RWPE2 (cell line): Measurements from ENCODE around the gene ADGRG6.

Experiments
- ATAC-seq: fragments of 200-7000 bp; cut with Tn5 transposase; 3 replicates; pipeline ENCODE4 v1.9.1; 2021; ENCODE audit warnings: low read depth
- DNase-seq: peaks from one replicate; pipeline ENCODE4 v3.0.0-alpha.2; 2020; ENCODE audit warnings: low spot score
- H3K27ac ChIP-seq: fragments of 450-650 bp; 2 replicates; pipeline ENCODE4 v1.5.1; 2017; ENCODE audit warnings: mild to moderate bottlenecking; ENCODE audit not compliant: poor library complexity, severe bottlenecking
- H3K27me3 ChIP-seq: fragments of 250-450 bp; sonication (Bioruptor Pico); 2 replicates; pipeline ENCODE4 v1.5.1; 2021; ENCODE audit warnings: mild to moderate bottlenecking, moderate library complexity; ENCODE audit not compliant: insufficient read depth, poor library complexity, severe bottlenecking
- H3K36me3 ChIP-seq: fragments of 250-450 bp; sonication (Bioruptor Pico); 2 replicates; pipeline ENCODE4 v1.5.1; 2020; ENCODE audit warnings: low read depth, mild to moderate bottlenecking, moderate library complexity
- H3K4me1 ChIP-seq: fragments of 250-450 bp; sonication (Bioruptor Pico); 2 replicates; pipeline ENCODE4 v1.5.1; 2021; ENCODE audit warnings: mild to moderate bottlenecking, moderate library complexity; ENCODE audit not compliant: insufficient read depth, poor library complexity, severe bottlenecking
- H3K4me3 ChIP-seq: fragments of 250-450 bp; sonication (Bioruptor Pico); 2 replicates; pipeline ENCODE4 v1.5.1; 2021; ENCODE audit warnings: mild to moderate bottlenecking, moderate library complexity; ENCODE audit not compliant: severe bottlenecking
- H3K9me3 ChIP-seq: fragments of 250-450 bp; sonication (Bioruptor Pico); 2 replicates; pipeline ENCODE4 v1.5.1; 2021; ENCODE audit warnings: mild to moderate bottlenecking, moderate library complexity; ENCODE audit not compliant: severe bottlenecking
- TF ChIP-seq, protein P1 (sequence below): fragments of 450-650 bp; IDR thresholded peaks from one replicate; pipeline ENCODE4 v1.5.1; 2017; ENCODE audit warnings: mild to moderate bottlenecking, moderate library complexity; ENCODE audit not compliant: poor library complexity, severe bottlenecking

ADGRG6 gene

GRCh38 chr6:142286088-142286409, 15.8 kb upstream of the ADGRG6 start:
- DNase-seq (no peak), ATAC-seq (no peak)
- Histone ChIP-seq H3K36me3 (no peaks in the 10 kb centered on the region), H3K9me3 (no peaks in the 10 kb centered on the region), H3K4me3 (no peak overlapping the region), H3K4me1 (no peaks in the 10 kb centered on the region), H3K27me3 (no peaks in the 10 kb centered on the region), H3K27ac (no peak overlapping the region)
- TF ChIP-seq, protein P1, sequence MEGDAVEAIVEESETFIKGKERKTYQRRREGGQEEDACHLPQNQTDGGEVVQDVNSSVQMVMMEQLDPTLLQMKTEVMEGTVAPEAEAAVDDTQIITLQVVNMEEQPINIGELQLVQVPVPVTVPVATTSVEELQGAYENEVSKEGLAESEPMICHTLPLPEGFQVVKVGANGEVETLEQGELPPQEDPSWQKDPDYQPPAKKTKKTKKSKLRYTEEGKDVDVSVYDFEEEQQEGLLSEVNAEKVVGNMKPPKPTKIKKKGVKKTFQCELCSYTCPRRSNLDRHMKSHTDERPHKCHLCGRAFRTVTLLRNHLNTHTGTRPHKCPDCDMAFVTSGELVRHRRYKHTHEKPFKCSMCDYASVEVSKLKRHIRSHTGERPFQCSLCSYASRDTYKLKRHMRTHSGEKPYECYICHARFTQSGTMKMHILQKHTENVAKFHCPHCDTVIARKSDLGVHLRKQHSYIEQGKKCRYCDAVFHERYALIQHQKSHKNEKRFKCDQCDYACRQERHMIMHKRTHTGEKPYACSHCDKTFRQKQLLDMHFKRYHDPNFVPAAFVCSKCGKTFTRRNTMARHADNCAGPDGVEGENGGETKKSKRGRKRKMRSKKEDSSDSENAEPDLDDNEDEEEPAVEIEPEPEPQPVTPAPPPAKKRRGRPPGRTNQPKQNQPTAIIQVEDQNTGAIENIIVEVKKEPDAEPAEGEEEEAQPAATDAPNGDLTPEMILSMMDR = no peak

- Histone ChIP-seq H3K27ac (no peak overlapping the region), H3K27me3 (no peaks in the 10 kb centered on the region), H3K4me1 (no peaks in the 10 kb centered on the region), H3K9me3 (no peaks in the 10 kb centered on the region), H3K36me3 (no peaks in the 10 kb centered on the region), H3K4me3 (no peak overlapping the region)
- no peak for ATAC-seq
- no peak for DNase-seq
- TF ChIP-seq, protein P1 = no peak
These were observed 12.1 kb upstream of the ADGRG6 start for GRCh38 chr6:142289687-142290086.

GRCh38 chr6:142290851-142291250, 11.0 kb upstream of the ADGRG6 start:
- no peaks in the 10 kb centered on the region for H3K36me3 ChIP-seq
- H3K27me3 ChIP-seq = no peaks in the 10 kb centered on the region
- ATAC-seq (no peak), DNase-seq (no peak)
- TF ChIP-seq, protein P1 = no peak
- no peaks in the 10 kb centered on the region for H3K4me1 ChIP-seq
- H3K27ac ChIP-seq = no peak overlapping the region
- no peaks in the 10 kb centered on the region for H3K9me3 ChIP-seq
- no peak overlapping the region for H3K4me3 ChIP-seq

DNA sequence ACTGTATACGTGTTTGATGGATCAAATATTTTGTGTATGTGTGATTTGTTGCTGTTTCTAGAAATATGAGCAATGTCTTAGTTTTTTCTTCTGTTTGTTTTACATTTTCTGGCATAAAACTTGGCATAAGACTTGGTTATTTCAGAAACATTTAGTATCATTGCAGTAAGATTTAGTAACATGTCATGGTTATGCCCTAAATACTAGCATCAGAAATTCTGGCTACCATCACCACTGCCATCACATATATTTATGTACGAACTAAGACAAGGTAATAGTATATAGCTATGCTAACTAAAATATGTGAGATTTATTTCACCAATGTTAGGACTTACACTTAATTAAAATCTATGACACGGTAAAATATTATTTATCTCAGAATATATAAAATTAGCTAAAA, 10.3 kb upstream of the ADGRG6 start:
- Histone ChIP-seq H3K27me3 (no peaks in the 10 kb centered on the region), H3K4me3 (no peak overlapping the region), H3K4me1 (no peaks in the 10 kb centered on the region), H3K27ac (no peak overlapping the region), H3K9me3 (no peaks in the 10 kb centered on the region), H3K36me3 (no peaks in the 10 kb centered on the region)
- no peak for DNase-seq
- TF ChIP-seq, protein P1 = no peak
- ATAC-seq = no peak

- no peak overlapping the region for H3K4me3 ChIP-seq
- no peak for ATAC-seq
These were observed 9.5 kb upstream of the ADGRG6 start for GRCh38 chr6:142292166-142292924.

More at GRCh38 chr6:142292166-142292924, 9.5 kb upstream of the ADGRG6 start:
- TF ChIP-seq, protein P1 = no peak
- H3K27ac ChIP-seq = no peak overlapping the region
- H3K9me3 ChIP-seq = no peaks in the 10 kb centered on the region
- no peaks in the 10 kb centered on the region for H3K36me3 ChIP-seq
- no peak for DNase-seq
- H3K27me3 ChIP-seq = no peaks in the 10 kb centered on the region
- H3K4me1 ChIP-seq = peaks cover under 1% of the 10 kb centered on the region
